GM19193 (cell line): ENCODE results near the gene ZDHHC11.

Experiments used
- POLR2A ChIP-seq: IDR thresholded peaks from 4 replicates; pipeline ENCODE4 v1.6.1; 2011; ENCODE audit not compliant: insufficient read depth, insufficient read length; ENCODE audit errors: extremely low read depth

ZDHHC11 gene

DNA sequence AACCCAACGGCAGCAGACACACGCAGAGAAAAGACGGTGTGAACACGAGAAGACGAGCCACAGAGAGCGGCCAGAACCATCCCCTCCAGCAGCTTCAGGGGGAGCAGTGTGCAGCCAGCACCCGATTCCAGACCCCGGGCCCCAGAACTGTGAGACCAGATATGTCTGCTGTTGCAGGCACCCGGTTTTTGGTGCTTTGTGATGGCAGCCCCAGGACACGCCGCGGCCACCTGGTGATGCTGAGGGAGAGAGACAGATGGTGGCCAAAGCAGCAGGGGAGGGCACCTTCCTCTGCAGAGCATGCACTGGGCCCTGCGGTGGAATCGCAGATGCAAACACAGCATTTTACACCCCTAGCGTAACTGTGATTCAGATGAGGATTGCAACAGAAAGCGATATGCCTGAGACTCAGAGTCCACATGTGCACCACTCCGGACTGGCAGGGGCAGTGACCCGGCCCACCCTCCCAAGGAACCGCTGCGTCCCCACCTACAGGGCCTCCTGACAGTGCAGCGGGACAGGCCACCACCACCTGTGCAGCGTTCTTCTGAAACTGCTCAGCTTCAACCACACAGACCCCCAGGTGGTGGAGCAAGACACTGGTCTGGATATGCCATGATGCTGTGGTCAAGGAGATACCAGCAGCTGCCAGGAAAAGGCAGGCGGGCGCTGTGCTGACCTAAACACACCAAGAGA, 90.3 kb downstream of the ZDHHC11 start:
- no peak for TF ChIP-seq POLR2A

DNA sequence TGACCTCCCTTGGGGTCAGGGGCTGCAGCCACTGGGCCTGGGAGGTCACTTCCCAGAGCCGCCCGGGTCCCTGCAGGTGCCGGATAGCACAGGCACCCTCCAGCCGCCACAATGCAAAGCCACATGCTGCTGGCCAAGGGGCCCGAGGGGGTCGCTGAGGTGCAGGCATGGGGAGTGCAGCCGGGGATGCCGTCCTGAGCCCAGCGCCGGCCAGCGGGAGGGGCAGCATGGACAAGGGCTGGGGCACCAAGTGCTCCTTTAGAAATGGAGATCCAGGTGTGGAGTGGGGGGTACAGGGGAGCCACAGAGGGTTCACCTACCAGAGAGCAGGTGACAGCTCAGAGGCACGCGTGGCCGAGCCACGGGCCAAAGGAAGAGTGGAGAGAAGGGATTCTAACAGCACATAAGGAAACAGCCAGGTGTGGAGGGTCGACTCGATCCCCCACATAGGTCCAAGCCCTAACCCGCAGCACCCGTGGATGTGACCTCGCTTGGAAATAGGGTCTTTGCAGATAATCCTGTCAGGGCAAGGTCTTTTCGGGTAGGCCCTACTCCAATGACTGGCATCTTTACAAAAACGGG, 90.9 kb downstream of the ZDHHC11 start:
- no peak for TF ChIP-seq POLR2A

DNA sequence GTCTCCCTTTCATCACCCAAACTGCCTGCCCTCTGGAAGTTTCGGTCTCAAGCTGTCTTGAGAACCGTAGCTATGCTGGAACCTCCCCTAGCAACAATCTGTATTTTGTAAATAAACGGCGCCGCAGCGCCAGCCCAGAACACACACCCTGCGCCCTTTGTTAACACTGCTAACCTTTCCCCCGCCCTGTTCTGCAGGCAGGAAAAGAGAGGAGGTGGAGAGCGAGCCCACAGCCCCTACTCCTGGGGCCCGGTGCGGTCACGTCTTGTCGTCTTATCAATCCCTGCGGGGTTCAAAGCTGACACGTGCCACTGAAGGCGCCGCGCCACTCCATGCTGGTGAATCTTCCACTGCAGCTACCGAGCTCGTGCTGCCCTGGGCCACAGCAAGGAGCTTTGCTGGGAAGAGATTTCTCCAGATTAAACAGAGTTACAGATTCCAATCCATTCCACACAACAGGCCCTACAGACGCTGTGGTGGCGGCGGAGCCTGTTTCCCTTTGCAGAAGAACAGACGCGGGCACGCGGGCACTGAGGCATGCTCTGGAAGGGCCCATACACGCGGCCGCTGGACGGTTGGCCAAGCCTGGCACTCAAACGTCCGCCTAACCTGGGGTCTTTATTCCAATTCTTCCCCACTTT, 91.6 kb downstream of the ZDHHC11 start:
- no peak for TF ChIP-seq POLR2A

DNA sequence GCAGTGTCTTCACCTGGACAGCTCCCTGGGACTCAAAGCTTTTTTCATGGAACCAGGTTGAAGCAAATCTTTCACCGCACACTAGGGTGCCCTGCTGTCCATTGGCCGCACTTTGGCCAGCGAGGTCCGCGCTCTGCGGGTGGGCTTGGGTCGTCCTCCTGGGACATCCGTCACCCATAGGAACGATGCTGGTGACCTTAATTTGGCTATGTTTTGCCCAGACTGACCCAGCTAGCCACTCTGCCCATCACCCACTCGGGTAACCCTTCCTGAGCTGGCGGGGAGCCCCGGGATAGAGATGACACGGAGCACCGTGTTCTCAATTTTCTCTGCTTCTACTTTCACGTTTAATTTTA, 92.1 kb downstream of the ZDHHC11 start:
- no peak for TF ChIP-seq POLR2A

DNA sequence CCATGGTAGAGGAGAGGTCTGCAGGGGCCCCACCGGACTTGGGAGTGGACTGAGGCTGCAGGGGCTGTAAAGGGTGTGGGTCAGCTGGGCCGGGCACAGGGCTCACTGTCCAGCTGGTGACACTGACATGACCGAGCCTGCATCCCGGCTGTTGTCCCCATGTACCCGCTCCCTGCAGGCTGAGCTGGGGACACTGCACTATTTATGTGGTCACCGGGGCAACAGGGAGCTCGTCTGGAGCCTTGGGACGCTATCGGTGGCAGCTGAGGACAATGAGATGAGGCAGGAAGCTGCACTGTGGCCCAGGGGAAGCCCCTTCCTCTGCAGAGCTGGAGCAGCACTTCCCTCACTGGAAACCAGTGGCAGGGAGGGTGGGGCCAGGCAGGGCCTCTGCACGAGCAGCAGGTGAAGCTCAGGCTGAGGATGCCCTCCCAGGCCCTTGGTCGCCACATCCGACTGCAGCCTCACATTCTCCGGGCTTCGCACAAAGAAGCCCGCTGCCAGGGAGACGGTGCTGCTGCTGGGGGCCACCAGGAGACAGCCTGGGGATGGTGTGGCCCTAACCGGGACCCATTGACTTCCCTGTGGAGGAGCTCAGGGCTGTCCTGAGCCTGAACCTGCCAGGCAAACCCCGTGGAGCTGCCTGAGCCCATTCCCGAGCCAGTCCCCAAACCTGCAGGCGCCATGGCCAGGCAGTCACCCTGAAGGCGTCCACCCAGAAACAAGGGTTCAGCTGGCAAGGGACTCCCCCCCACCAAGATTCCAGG, 92.7 kb downstream of the ZDHHC11 start:
- no peak for TF ChIP-seq POLR2A

DNA sequence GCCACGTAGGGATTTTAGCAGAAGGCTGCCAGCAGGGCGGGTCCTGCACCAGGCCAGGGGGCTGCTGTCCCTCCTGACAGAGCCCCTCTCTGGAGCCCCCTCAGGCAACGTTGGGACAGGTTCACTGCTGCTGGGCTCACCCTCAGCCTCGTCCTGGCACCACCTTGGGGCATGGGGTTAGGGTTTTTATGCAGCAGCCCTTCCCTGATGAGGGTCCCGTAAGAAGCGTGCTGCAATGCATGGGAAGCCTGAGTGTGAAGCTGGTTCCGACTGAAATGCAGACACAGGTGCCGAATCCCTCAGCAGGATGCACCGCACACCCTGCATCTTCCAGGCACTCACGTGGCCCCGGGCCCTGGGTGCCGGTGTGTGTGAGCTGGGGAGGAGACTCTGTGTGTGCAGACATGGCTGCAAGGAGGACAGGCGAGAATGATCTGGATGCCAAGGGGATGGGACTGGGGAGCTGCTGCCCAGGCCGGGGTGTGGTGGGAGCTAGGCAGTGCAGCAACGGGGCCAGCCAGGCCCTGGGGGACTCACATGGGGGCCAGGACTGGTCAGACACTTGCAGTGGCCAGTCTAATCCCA, 93.3 kb downstream of the ZDHHC11 start:
- no peak for TF ChIP-seq POLR2A

DNA sequence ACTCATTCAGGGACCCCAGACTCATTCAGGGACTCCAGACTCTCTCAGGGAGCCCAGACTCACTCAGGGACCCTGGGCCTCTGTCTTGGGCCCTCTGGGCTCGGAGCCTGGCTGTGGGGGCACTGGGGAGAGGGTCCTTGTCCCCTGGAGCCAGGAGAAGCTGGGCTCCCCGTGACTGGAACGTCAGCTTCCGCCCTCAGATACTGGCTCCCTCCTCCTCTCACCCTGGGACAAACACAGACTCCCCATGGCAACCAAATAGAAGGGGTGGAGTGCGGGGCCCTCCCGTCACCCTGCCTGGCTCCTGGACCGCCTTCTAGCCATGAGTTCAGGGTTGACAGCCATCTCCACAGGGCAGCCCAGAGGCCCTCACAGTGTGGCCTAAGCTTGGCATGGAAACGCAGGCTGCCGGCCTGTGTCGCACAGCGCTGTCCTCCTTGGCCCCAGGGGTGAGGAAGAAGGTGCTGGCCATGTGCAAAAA, 93.9 kb downstream of the ZDHHC11 start:
- TF ChIP-seq POLR2A = no peak

DNA sequence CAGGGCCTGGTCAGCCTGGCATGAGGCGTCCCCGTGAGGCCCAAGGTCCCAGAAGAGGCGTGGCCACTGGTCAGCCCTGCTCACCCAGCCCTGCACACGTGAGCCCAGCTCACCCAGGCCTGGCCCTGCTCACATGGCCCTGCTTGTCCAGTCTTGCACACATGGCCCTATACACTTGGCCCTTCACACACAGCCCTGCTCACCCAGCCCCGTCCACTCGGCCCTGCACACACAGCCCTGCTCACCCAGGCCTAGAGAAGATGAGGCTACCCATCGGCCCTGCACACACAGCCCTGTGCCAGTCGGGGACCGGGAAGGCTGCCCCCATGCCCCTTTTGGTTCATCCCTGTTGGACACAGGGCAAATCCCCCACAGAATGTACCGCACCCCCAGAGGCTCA, 94.6 kb downstream of the ZDHHC11 start:
- TF ChIP-seq POLR2A = no peak

DNA sequence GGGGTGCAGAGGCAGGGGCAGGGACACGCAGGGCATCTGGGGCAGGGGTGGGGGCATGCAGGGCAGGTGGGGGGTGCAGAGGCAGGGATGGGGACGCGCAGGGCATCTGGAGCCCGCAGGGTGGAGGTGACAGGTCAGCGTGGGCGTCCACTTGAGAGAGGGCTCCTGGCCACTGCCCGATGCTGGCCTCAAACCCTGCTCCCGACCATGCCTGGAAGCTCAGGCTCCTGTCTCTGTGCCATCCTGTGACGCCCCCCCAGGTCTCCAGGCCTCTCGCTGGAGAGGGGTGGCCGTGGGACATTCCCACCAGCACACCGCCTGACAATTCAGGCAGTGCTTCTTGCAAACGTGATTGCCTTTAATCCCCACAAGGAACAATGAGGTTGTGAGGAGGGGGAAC, 99.3 kb downstream of the ZDHHC11 start:
- TF ChIP-seq POLR2A = no peak

DNA sequence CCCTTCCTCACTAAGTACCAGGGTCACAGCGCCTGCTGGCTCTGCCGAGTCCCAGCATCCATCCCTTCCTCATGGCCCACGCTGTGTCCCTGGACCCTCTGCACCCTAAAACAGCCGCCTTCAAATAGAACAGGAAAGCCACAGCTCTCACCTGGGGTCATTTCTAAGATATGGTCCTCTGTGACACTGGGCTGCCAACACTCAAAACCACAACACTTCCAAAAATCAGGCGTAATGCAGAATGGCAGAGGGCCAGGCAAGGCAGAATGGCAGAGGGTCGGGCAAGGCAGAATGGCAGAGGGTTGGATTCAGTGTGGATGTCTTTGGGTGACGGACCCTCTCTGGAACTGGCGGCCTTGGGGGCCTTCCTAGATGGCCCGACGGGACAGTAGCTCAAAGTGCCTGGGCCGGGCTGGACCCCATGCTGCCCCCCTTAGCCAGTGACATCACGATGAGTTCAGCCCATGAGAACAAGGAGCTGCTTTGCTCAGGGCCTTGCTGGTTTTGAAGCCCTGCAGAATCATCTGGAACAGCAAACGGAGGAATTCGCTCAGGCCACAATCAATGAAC, 101.6 kb downstream of the ZDHHC11 start:
- TF ChIP-seq POLR2A = no peak

DNA sequence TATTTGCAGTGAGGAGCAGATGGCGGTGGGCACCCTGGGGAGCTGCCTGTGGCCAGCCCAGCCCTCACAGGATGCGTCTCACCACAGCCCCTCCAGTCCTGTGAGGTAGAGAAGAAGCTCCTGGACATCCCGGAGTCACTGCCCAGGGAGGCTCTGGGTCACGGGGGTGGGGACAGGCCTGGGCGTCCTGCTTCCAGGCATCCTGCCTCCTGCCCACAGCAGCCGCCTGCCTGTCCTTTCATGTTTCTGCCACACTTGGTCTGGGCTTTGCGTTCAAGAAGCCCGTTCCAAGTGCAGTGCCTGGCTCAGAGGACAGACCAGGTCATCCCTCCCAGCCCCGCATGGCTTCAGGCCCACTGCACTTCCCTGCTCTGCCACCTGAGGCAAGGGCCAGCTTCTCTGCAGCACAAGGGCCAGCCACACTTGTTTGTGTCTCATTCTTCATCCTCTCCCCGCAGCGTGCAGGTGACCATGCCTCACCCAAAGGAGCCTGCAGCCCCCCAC, 104.5 kb downstream of the ZDHHC11 start:
- TF ChIP-seq POLR2A = no peak
